ENCODE measurements around the gene ATF6B.

The ATF6B gene

GRCh38 chr6:32129297-32130088, 1.4 kb upstream of the ATF6B start:
- no peak for DNase-seq

GRCh38 chr6:32128751-32129296, 778 bp upstream of the ATF6B start:
- no peak for DNase-seq

GRCh38 chr6:32127409-32127716, 683 bp downstream of the ATF6B start:
- no peak for DNase-seq

DNA sequence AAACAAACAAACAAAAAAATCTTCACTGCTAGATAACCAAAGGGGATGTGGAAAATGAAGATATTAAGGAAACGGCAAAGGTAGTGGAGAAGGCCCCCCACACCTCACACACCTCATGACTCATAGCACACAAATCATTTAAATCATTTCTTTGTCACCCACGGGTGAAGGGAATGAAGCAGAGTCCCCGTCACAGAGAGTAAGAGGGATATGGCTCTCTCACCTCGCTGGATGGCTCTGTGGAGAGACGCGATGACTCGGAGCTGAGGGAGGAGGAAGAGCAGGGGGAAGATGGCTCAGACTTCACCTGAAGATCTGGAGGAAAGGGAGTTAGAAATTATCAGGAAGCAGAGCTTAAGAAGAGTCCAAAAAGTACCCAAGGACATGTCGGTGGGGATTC, 1.2 kb downstream of the ATF6B start:
- no peak for DNase-seq

DNA sequence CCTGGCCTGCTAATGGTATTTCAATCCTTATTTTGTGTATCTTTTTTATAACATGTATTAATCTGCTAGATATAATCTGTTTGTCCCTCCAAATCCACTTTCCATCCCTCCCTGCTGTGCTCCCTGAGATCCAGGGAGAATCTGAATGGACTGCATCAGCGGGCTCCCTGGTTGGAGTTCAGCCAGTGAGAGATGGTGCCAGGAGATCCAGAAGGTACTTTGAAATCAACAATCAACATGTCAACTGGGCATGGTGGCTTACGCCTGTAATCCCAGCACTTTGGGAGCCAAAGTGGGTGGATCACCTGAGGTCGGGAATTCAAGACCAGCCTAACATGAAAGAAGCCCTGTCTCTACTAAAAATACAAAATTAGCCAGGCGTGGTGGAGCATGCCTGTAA, 4.4 kb downstream of the ATF6B start:
- no peak for DNase-seq

DNA sequence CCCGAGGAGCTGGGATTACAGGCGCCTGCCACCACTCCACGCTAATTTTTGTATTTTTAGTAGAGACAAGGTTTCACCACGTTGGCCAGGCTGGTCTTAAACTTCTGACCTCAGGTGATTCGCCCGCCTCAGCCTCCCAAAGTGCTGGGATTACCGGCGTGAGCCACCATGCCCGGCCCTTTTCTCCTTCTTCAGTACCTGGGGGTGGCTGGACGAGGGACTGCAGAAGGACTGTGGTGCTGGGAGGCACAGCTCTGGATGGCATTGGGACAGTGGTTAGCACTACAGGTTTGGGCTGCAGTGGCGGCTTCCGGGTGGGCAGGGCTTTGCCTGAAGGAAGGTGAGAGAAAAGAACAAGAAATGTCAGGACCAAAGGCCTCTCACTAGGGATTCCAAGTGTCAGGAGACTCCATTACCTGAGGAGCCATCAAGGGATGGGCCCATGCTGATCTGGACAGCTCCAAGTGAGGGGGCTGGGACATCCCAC, 7.4 kb downstream of the ATF6B start:
- no peak for DNase-seq

GRCh38 chr6:32118782-32119628, 9.0 kb downstream of the ATF6B start:
- DNase-seq, result peak; percentile 49

- DNase-seq, result no peak
These were observed 10.6 kb downstream of the ATF6B start for GRCh38 chr6:32117461-32117860.

DNA sequence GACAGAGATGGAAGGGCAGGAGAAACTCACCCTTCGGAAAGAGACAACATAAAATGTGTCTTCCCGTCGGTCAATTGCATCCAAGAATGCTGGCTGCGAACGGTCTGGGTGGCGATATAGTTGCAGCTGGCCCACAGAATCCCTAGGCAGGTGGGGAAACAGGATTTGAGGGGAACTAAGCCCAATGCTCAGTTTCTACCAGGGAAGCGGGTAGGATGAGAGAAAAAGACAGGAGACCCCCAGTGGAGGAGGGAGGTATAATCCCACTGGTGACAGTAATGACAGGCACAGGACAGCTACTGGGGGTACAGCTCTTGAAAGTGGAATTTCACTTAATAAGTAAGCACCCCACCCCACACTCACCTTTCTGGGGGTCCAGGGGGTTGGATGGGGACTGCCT, 11.4 kb downstream of the ATF6B start:
- DNase-seq, result no peak

- no peak for DNase-seq
These were observed 12.4 kb downstream of the ATF6B start for GRCh38 chr6:32115623-32116022.

- no peak for DNase-seq
These were observed 13.2 kb downstream of the ATF6B start for GRCh38 chr6:32114796-32115195.

- DNase-seq, result no peak
These were observed 14.4 kb downstream of the ATF6B start for GRCh38 chr6:32113386-32114352.

DNA sequence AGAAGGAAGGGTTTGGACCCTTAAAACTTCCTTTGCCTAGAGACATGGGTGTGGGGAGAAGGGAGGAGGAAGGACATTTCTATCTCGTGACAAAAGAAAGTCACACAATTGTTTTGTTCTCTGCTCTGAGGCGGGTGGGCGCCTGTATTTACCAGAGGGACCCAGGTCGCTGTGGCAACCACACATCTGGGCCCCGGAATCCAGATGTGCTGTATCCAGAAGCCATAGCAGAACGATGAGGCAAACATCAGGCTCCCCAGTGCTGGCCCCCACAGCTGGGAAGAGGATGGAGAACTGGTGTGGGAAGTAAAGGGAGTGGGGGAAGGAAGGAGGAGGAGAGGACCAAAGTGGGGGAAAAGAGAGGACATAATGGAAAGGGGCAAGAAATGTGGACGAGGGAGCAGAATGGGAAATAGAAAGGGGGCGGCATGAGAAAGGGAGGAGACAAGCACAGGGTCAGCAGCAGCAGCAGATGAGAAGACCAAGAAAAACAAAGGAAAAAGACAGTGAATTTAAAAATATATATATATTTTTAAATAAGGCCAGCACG, 15.5 kb downstream of the ATF6B start:
- no peak for DNase-seq

DNA sequence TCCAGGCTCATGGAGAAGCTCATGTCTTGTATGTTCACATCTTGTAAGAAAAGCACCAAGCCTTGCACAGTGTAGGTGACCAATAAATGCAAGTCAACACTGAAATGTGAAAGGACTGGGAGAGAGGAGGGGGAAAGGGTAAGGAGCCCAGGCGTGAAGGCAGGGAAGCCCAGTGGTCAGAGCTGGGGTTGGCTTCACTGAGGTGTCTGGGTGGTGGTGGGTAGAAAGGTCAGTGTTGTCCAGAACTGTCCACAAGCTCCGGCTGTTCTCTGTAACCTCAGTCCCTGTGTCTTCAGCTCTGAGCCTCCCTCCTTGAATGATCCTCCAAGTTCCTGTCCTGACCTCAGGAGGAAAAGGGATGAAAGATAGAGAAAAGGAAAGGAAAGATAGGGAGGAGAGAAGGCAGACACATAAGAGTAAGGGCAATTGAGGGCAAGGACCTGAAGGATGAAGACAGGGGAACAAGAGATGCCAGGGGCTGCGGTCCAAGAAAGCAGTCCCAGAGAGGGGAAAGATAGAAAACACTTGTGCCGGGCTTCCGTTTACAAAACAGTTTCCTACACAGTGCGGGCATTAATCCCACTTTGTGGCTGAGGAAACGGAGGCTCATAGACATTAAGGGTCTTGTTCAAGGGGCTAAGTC, 16.5 kb downstream of the ATF6B start:
- no peak for DNase-seq

DNA sequence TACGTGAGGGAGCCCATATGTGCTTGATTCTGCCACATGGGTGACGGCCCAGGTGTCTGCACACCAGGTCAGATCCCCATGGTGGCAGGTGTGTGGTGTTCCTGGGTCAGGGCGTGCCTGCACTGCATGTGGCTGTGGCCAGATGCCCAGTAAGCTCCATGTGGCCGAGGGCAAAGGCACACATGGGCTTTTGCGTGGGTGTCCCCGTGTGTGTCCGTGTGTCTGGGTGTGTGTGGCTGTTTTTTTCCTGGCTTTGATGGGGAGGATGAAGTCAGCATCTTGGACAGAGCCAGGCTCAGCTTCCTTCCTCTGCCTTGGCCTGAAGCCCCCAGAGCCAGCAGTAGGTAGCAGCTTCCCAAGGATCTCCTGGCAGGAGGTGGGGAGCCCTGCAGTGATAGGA, 17.4 kb downstream of the ATF6B start:
- no peak for DNase-seq

- DNase-seq, result no peak
These were observed 18.3 kb downstream of the ATF6B start for GRCh38 chr6:32109765-32110160.

DNA sequence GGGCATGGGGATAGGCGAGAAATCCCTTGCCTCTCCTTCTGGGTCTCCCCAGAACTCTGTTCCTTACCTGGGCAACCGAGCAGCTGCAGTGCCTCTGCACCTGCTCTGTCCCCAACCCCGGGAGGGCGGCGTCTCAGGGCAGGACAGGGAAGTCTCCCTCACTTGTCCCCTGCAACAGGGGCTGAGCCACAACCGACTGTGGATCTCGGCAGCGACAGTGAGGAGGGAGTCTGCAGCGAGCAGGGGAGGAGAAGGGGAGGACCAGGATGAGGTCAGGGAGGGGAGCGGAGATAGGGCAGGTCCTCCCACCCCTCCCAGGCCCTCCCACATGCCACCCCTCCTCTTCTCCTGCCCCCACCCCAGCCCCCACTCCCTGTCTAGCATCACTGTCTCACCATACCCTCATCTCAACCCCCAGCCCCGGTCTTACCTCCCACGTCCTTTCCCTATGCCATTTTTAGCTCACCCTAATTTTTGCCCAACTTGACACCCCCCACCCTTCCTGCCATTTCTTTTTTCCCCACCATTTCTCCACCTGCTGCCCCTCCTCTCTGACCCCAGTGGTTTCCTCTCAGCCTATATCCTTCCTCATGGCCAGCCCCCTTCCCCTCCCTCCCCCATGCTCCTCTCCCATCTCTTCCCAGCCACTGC, 18.8 kb downstream of the ATF6B start, which contains the start of gene TNXB:
Gene TNXB, minus strand, starts transcription at position 225 of the 651 bp plus-strand sequence. CDS start 11,140 bp downstream, outside the sequence.
- DNase-seq, result no peak

GRCh38 chr6:32108727-32109113, 19.3 kb downstream of the ATF6B start:
- DNase-seq, result no peak

- no peak for DNase-seq
These were observed 19.9 kb downstream of the ATF6B start for GRCh38 chr6:32108094-32108627.

- DNase-seq, result no peak
These were observed 20.6 kb downstream of the ATF6B start for GRCh38 chr6:32107406-32107805.

GRCh38 chr6:32105433-32105832, 22.6 kb downstream of the ATF6B start:
- no peak for DNase-seq
